Activated gamma-delta T cell treated with anti-CD3 and anti-CD28 coated beads, Interleukin-2, amount 50 U/mL, for 16 hours (primary cell): Measurements from ENCODE around the gene MMAB.

Experiments used
- DNase-seq: peaks from one replicate; pipeline ENCODE4 v3.0.0-alpha.2; 2020; ENCODE audit warnings: low read depth

Gene MMAB

DNA sequence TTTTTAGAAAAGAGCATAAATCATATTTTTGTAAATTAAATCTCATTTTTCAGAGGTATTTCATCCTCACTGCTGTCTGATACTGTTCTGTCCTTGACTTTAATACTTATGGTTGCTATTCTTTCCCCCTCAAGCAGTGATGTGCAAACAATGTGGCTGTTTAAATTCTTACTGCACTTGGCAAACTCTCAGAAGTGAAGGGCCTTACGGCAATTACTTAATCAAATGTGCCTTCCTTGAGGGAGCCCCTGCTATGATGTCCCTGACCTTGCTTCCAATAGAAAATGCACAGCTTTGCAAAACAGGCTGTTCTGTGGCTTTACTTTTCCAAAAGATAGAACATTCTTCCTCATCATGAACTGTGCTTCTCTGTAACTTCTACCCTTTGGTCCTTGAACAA lies 60.7 kb downstream of the MMAB start:
- no peak for DNase-seq

DNA sequence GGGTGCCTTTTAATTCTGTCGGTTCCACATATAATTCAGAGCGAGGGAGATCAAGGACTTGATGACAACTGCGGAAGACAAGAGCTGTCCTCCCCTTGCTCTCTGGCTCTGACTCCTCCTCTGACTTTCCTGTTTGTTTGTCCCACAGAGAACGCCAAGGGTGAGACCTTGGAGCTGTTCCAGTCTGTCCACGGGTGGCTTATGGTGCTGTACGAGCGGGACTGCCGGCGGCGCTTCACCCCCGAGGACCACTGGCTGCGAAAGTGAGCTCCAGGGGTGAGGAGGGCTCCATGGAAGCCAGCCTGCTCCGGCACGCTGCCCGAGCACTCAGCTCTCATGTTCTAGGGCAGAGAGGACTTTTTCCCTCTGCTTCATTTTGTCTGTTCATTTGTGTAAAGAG lies 63.1 kb downstream of the MMAB start:
- DNase-seq: no peak

DNA sequence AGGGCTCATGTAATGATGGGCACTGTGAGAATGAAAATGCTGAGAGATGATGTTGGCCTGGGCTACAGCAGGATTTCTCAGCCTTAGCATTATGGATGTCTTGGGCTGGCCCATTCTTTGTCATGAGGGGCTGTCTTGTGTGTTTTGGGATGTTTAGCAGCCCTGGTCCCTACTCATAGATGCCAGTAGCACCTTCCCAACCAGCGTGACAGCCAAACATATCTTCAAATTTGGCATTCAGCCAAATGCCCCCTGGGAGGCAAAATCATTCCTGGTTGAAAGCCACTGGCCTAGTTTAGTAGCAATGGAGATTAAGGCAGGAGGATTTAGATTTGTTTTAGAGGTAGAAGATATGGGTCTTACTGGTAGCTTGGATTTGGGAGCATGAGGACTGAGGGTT lies 69.2 kb downstream of the MMAB start:
- no peak for DNase-seq
